ENCODE measurements around the gene THAP10.

The THAP10 gene

GRCh38 chr15:70852501-70853317 is 39.5 kb downstream of the THAP10 start:
- DNase-seq (ENCODE audit: low spot score) = no peak
- no peak for TF ChIP-seq CTCF (IDR thresholded peaks at IDR 0.05; ENCODE audit: extremely low read depth, missing control alignments)

- TF ChIP-seq CTCF (IDR thresholded peaks at IDR 0.05; ENCODE audit: extremely low read depth, missing control alignments) = no peak
- DNase-seq (ENCODE audit: low spot score) = no peak
Observed at GRCh38 chr15:70851889-70852288, 40.3 kb downstream of the THAP10 start.

GRCh38 chr15:70845602-70846360 is 46.5 kb downstream of the THAP10 start:
- no peak for DNase-seq (ENCODE audit: low spot score)
- TF ChIP-seq CTCF (IDR thresholded peaks at IDR 0.05; ENCODE audit: extremely low read depth, missing control alignments) = no peak

- no peak for TF ChIP-seq CTCF (IDR thresholded peaks at IDR 0.05; ENCODE audit: extremely low read depth, missing control alignments)
- no peak for DNase-seq (ENCODE audit: low spot score)
Observed at GRCh38 chr15:70837476-70837875, 54.8 kb downstream of the THAP10 start.

GRCh38 chr15:70835841-70836240 is 56.4 kb downstream of the THAP10 start:
- TF ChIP-seq CTCF (IDR thresholded peaks at IDR 0.05; ENCODE audit: extremely low read depth, missing control alignments) = no peak

GRCh38 chr15:70835415-70835814 is 56.8 kb downstream of the THAP10 start:
- DNase-seq (ENCODE audit: low spot score) = no peak
- TF ChIP-seq CTCF (IDR thresholded peaks at IDR 0.05; ENCODE audit: extremely low read depth, missing control alignments) = no peak

More at GRCh38 chr15:70835841-70836240, 56.4 kb downstream of the THAP10 start:
- no peak for DNase-seq (ENCODE audit: low spot score)

GRCh38 chr15:70834999-70835398 is 57.2 kb downstream of the THAP10 start:
- TF ChIP-seq CTCF (IDR thresholded peaks at IDR 0.05; ENCODE audit: extremely low read depth, missing control alignments) = no peak
- DNase-seq (ENCODE audit: low spot score) = no peak

All from GM20000 (cell line).